Activated CD8-positive, alpha-beta T cell treated with anti-CD3 and anti-CD28 coated beads for 36 hours (primary cell): Measurements from ENCODE around the gene DGKD. TPM values are rescaled to one million over a fixed set of nuclear protein-coding genes. Genes with fewer than 3 reads are reported as not detected.

ENCODE experiments used
- ATAC-seq: fragments of 200-7000 bp; cut with Tn5 transposase; one replicate; pipeline ENCODE4 v1.10.0; 2021; ENCODE audit warnings: mild to moderate bottlenecking, moderate library complexity
- CTCF ChIA-PET: fragments of 350-600 bp; sonication (Branson Sonifier 250); formaldehyde crosslinking; loops from one replicate; lab custom pipeline; 2021; ENCODE audit warnings: antibody characterized with exemption; lab: Charles Lee
- POLR2A ChIA-PET: fragments of 350-600 bp; sonication (Branson Sonifier 250); formaldehyde crosslinking; loops from one replicate; lab custom pipeline; 2021; ENCODE audit warnings: antibody characterized with exemption; lab: Charles Lee
- DNase-seq: peaks from one replicate; pipeline ENCODE4 v3.0.0-alpha.2; 2020
- H3K27ac Mint-ChIP-seq: one replicate; pipeline ENCODE4 v1.8.0; 2021; ENCODE audit warnings: mild to moderate bottlenecking, mixed read lengths
- H3K27me3 Mint-ChIP-seq: one replicate; pipeline ENCODE4 v1.8.0; 2021; ENCODE audit warnings: mixed read lengths
- H3K36me3 Mint-ChIP-seq: one replicate; pipeline ENCODE4 v1.8.0; 2021; ENCODE audit warnings: low read depth, mixed read lengths
- H3K4me1 Mint-ChIP-seq: one replicate; pipeline ENCODE4 v1.8.0; 2021; ENCODE audit warnings: low read depth, mixed read lengths
- H3K4me3 Mint-ChIP-seq: one replicate; pipeline ENCODE4 v1.8.0; 2021; ENCODE audit warnings: mild to moderate bottlenecking, moderate library complexity, mixed read lengths
- H3K9me3 Mint-ChIP-seq: one replicate; pipeline ENCODE4 v1.8.0; 2021; ENCODE audit warnings: mixed read lengths
- intact Hi-C: fragments of 100-400 bp; cut with micrococcal nuclease; formaldehyde crosslinking; loops from one replicate; pipeline ENCODE4 v1.10.0; 2022
- total RNA-seq, 2 experiments: library from RNA; stranded (reverse); gene quantifications; one replicate each; pipeline ENCODE4 v1.2.3, GENCODE V29; 2021
- TF ChIP-seq, protein P1 (sequence below): fragments of 200-600 bp; IDR thresholded peaks from one replicate; pipeline ENCODE4 v1.8.0; 2022; ENCODE audit warnings: antibody characterized with exemption, mild to moderate bottlenecking

DGKD gene
- total RNA-seq, 2 experiments from 2014 or later = 89.6 to 99.5 TPM

DNA sequence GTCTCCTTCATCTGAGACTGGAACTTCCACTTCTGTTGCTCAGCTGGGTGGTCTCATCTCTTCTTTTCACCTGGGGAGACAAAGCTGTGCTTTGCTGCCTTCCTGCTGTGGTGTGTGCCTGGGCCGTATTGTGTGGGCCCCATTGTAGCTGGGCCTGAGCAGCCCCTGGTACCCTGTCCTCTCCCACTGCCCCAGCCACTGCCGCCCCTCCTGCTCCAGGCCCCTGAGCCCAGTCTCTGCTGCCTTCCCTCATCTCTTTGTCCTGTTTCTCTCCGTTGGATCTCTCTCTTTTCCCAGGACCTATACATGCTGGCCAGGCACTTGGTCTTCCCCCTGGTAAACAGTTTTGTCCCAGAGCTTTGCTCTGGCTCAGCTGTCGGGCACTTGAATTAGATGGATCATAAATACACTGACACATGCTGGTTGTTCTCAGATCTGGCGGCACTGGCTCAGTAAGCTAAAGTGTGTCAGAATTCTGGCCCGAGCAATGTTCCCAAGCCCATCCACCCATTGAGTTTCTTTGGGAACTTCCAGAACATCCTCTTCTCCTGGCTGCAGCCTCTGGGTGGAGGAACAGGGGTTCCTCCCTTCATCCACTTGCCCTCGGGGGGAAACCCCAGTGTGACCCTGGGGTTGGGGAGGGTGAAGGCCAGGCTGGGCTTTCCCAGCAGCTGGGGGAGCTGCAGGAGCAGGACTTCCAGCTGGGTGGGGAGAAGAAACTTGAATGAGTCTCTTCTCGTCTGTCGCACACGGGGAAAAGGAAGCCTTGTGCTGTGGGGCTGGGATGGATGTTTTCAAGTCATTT lies 99.0 kb downstream of the DGKD start:
- DNase-seq (no peak), ATAC-seq (no peak)
- CTCF ChIA-PET = interaction anchor here (2.9 kb wide), 1 partner anchor 10 kb away, joined by 13 read pairs; no protein-coding TSS in a partner anchor
- H3K36me3 Mint-ChIP-seq = peaks cover 38% of the 10 kb centered on the region
- TF ChIP-seq, protein P1, sequence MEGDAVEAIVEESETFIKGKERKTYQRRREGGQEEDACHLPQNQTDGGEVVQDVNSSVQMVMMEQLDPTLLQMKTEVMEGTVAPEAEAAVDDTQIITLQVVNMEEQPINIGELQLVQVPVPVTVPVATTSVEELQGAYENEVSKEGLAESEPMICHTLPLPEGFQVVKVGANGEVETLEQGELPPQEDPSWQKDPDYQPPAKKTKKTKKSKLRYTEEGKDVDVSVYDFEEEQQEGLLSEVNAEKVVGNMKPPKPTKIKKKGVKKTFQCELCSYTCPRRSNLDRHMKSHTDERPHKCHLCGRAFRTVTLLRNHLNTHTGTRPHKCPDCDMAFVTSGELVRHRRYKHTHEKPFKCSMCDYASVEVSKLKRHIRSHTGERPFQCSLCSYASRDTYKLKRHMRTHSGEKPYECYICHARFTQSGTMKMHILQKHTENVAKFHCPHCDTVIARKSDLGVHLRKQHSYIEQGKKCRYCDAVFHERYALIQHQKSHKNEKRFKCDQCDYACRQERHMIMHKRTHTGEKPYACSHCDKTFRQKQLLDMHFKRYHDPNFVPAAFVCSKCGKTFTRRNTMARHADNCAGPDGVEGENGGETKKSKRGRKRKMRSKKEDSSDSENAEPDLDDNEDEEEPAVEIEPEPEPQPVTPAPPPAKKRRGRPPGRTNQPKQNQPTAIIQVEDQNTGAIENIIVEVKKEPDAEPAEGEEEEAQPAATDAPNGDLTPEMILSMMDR = no peak
- POLR2A ChIA-PET = interaction anchor here (1.7 kb wide), 1 partner anchor 16 kb away, joined by 3 read pairs; no protein-coding TSS in a partner anchor
- no peaks in the 10 kb centered on the region for H3K4me1 Mint-ChIP-seq
- no peaks in the 10 kb centered on the region for H3K27me3 Mint-ChIP-seq
- H3K4me3 Mint-ChIP-seq = no peak overlapping the region
- intact Hi-C loops = no loop called here
- no peaks in the 10 kb centered on the region for H3K9me3 Mint-ChIP-seq
- H3K27ac Mint-ChIP-seq = no peak overlapping the region

DNA sequence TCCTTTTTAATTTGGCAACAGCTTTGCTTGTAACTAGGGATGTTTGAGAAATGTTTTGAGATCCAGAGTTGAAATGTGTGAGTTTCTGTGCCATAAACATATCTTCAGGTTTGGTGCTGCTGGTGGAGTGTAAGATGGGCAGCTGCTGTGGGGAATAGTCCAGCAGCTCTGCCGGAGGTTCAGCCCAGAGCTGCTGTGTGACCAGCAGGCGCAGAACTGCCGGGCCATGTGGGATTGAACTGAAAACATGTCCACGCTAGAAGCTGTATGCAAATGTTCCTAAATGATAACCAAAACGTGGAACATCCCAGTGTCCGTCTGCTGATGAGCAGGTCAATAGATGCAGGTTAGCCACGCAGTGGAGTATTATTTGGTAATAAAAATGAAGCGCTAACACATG lies 99.6 kb downstream of the DGKD start:
- no peaks in the 10 kb centered on the region for H3K27me3 Mint-ChIP-seq
- CTCF ChIA-PET = interaction anchor here (2.9 kb wide), 1 partner anchor 10 kb away, joined by 13 read pairs; no protein-coding TSS in a partner anchor
- POLR2A ChIA-PET = interaction anchor here (1.7 kb wide), 1 partner anchor 15 kb away, joined by 3 read pairs; no protein-coding TSS in a partner anchor
- peaks cover 37% of the 10 kb centered on the region for H3K36me3 Mint-ChIP-seq
- DNase-seq = no peak
- no peaks in the 10 kb centered on the region for H3K9me3 Mint-ChIP-seq
- H3K4me1 Mint-ChIP-seq = no peaks in the 10 kb centered on the region
- no peak for ATAC-seq
- no peak overlapping the region for H3K27ac Mint-ChIP-seq
- H3K4me3 Mint-ChIP-seq = no peak overlapping the region
- TF ChIP-seq, protein P1 = no peak
- intact Hi-C loops = no loop called here

DNA sequence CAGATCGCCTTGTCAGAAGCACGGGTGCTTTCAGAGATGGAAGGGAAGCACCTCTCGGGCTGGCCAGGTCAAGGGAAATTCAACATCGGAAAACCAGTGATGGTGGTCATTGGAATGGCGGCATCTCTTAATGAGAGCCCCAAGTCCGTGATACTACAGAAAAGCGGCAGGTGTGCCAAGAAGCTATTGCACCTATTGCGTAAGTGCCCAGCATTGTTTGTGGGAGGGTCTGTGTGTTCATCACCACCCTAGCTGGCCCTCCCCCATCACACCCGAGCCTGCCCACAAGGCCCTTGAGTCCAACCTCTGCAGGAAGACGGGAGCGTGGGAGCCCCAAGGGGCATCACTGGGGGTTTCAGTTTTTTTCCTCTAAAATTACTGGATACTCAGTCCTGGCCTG lies 100.7 kb downstream of the DGKD start:
- ChIA-PET POLR2A (interaction anchor here (0.6 kb wide), 1 partner anchor 260 kb away, joined by 3 read pairs; no protein-coding TSS in a partner anchor), CTCF (interaction anchor here (1.3 kb wide), 1 partner anchor 10 kb away, joined by 3 read pairs; no protein-coding TSS in a partner anchor)
- Mint-ChIP-seq H3K36me3 (peaks cover 33% of the 10 kb centered on the region), H3K27me3 (no peaks in the 10 kb centered on the region), H3K9me3 (no peaks in the 10 kb centered on the region), H3K4me1 (no peaks in the 10 kb centered on the region), H3K4me3 (no peak overlapping the region), H3K27ac (no peak overlapping the region)
- no peak for DNase-seq
- no peak for ATAC-seq
- TF ChIP-seq, protein P1 = no peak
- intact Hi-C loops = no loop called here

DNA sequence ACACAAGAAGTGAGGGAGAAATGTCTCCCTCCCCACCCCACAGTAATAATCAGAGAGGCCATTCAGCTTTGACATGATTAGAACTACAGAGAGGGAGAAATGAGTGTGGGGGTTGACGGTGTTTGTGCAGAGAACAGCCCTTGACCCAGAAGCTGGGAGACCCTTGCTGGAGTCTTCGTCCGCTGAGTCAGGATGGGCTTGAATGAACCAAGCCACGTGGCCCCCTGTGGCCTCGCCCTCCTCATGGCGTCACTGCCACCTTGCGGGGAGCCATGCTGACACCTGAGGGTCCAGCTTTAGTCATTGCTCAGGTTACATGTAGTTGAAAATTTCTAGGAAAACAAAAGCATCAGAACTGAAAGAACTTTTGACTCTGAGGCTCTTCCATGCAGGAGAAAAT lies 101.2 kb downstream of the DGKD start:
- Mint-ChIP-seq H3K36me3 (peaks cover 32% of the 10 kb centered on the region), H3K4me3 (no peak overlapping the region), H3K9me3 (no peaks in the 10 kb centered on the region), H3K27me3 (no peaks in the 10 kb centered on the region), H3K27ac (no peak overlapping the region), H3K4me1 (no peaks in the 10 kb centered on the region)
- ATAC-seq (no peak), DNase-seq (no peak)
- ChIA-PET CTCF (interaction anchor here (1.3 to 2.3 kb wide), 2 partner anchors 11 to 12 kb away, joined by 3 to 8 read pairs; no protein-coding TSS in a partner anchor), POLR2A (interaction anchor here (0.6 kb wide), 1 partner anchor 261 kb away, joined by 3 read pairs; no protein-coding TSS in a partner anchor)
- TF ChIP-seq, protein P1 = no peak
- intact Hi-C loops = no loop called here

DNA sequence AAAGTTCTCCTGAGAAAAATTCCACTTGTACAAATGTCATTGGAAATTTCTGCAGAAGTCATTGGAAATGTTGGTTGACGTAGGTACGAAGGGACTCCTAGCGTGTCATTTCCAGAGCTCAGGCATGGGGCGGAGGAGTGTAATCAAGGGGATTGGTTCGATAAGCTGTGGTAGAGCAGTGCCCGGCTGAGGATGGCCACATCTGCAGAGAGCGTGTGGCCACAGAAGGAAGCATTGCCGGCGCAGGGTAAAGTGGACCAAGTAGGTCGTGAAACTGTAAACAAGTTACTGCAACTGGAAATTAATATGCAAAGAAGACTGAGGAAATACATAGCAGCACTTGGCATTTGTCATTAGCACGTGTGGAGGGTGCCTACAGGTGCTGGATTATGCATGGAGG lies 101.8 kb downstream of the DGKD start:
- no peaks in the 10 kb centered on the region for H3K27me3 Mint-ChIP-seq
- no peak for ATAC-seq
- no peaks in the 10 kb centered on the region for H3K9me3 Mint-ChIP-seq

More for the DNA sequence above, 101.8 kb downstream of the DGKD start:
- H3K36me3 Mint-ChIP-seq = peaks cover 29% of the 10 kb centered on the region
- H3K4me3 Mint-ChIP-seq = no peak overlapping the region
- H3K4me1 Mint-ChIP-seq = no peaks in the 10 kb centered on the region
- CTCF ChIA-PET = interaction anchor here (1.3 to 2.3 kb wide), 2 partner anchors 12 to 13 kb away, joined by 3 to 8 read pairs; no protein-coding TSS in a partner anchor
- no peak for DNase-seq
- POLR2A ChIA-PET = no interaction called here
- H3K27ac Mint-ChIP-seq = no peak overlapping the region
- TF ChIP-seq, protein P1 = no peak
- intact Hi-C loops = no loop called here
